ENCODE data around the gene FSTL4. TPM values are rescaled to one million over a fixed set of nuclear protein-coding genes. Genes with fewer than 3 reads are reported as not detected.
A peak's percentile ranks its signal among the peaks of the same experiment; 100 is the strongest.

Gene FSTL4
- total RNA-seq, 1 donor from 2014 or later: 0.67 TPM

- H3K36me3 ChIP-seq: no peaks in the 10 kb centered on the region
- DNase-seq (no peak), ATAC-seq (no peak)
- no peaks in the 10 kb centered on the region for H3K27me3 ChIP-seq
- H3K4me3 ChIP-seq: no peak overlapping the region
- no peak for TF ChIP-seq CTCF (IDR thresholded peaks at IDR 0.05)
- H3K27ac ChIP-seq: no peak overlapping the region
- intact Hi-C loops (cut with DNase I): no loop called here
- no peaks in the 10 kb centered on the region for H3K4me1 ChIP-seq
- H3K9me3 ChIP-seq: no peaks in the 10 kb centered on the region
These were observed 114.6 kb downstream of the FSTL4 start for GRCh38 chr5:133497608-133498348.

GRCh38 chr5:133496631-133497030, 115.7 kb downstream of the FSTL4 start:
- ATAC-seq: peak; percentile 10
- Histone ChIP-seq H3K36me3 (no peaks in the 10 kb centered on the region), H3K4me1 (no peaks in the 10 kb centered on the region), H3K9me3 (no peaks in the 10 kb centered on the region), H3K27ac (no peak overlapping the region), H3K4me3 (no peak overlapping the region), H3K27me3 (no peaks in the 10 kb centered on the region)
- intact Hi-C loops (cut with DNase I): no loop called here
- no peak for DNase-seq
- TF ChIP-seq CTCF (IDR thresholded peaks at IDR 0.05): no peak

GRCh38 chr5:133494923-133495246, 117.5 kb downstream of the FSTL4 start:
- no peak overlapping the region for H3K27ac ChIP-seq
- TF ChIP-seq CTCF (IDR thresholded peaks at IDR 0.05): no peak
- no peaks in the 10 kb centered on the region for H3K9me3 ChIP-seq
- DNase-seq (no peak), ATAC-seq (no peak)
- no peak overlapping the region for H3K4me3 ChIP-seq
- no peaks in the 10 kb centered on the region for H3K27me3 ChIP-seq
- no peaks in the 10 kb centered on the region for H3K4me1 ChIP-seq
- H3K36me3 ChIP-seq: no peaks in the 10 kb centered on the region
- intact Hi-C loops (cut with DNase I): no loop called here

- no peak for DNase-seq
- no peaks in the 10 kb centered on the region for H3K27me3 ChIP-seq
- no peak for TF ChIP-seq CTCF (IDR thresholded peaks at IDR 0.05)
- ATAC-seq: no peak
- H3K27ac ChIP-seq: no peak overlapping the region
- H3K36me3 ChIP-seq: no peaks in the 10 kb centered on the region
- no peaks in the 10 kb centered on the region for H3K4me1 ChIP-seq
- intact Hi-C loops (cut with DNase I): no loop called here
- no peaks in the 10 kb centered on the region for H3K9me3 ChIP-seq
- no peak overlapping the region for H3K4me3 ChIP-seq
These were observed 118.0 kb downstream of the FSTL4 start for GRCh38 chr5:133494232-133494922.

GRCh38 chr5:133489632-133490031, 122.7 kb downstream of the FSTL4 start:
- H3K9me3 ChIP-seq: no peaks in the 10 kb centered on the region
- H3K27me3 ChIP-seq: no peaks in the 10 kb centered on the region
- H3K4me1 ChIP-seq: peaks cover 13% of the 10 kb centered on the region
- H3K36me3 ChIP-seq: no peaks in the 10 kb centered on the region
- ATAC-seq: peak; percentile 71
- H3K4me3 ChIP-seq: no peak overlapping the region
- no peak for DNase-seq
- H3K27ac ChIP-seq: no peak overlapping the region
- intact Hi-C loops (cut with DNase I): no loop called here
- no peak for TF ChIP-seq CTCF (IDR thresholded peaks at IDR 0.05)
